Measurements from ENCODE around the gene ATCAY. TPM values are rescaled to one million over a fixed set of nuclear protein-coding genes. Genes with fewer than 3 reads are reported as not detected.

ATCAY gene
- total RNA-seq, 4 donors from 2014 or later: not detected

DNA sequence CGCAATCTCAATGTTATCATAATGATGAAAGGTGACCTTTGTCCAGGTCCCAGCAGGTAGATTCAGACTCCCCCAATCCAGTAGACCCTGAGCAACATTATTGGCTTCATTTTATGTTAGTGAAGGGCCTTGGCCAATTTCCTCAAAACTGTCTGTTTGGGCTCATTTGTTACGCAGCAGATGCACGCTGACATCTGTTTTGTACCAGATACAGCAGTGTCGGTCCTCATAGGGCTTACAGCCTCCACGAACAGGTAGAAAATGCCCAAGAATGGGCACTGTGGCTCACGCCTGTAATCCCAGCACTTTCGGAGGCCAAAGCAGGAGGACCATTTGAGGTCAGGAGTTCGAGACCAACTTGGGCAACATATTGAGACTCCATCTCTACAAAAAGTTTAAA, 39.3 kb downstream of the ATCAY start:
- WGBS, 2 donors: 94 to 96% methylated on average over 7 to 8 of the region's 8 CpGs
- H3K27me3 ChIP-seq: no peaks in the 10 kb centered on the region

GRCh38 chr19:3923096-3923758, 42.7 kb downstream of the ATCAY start:
- intact Hi-C loops (cut with DNase I): no loop called here
- no peak for DNase-seq
- no peaks in the 10 kb centered on the region for H3K36me3 ChIP-seq

More for the DNA sequence above, 39.3 kb downstream of the ATCAY start:
- no peaks in the 10 kb centered on the region for H3K36me3 ChIP-seq
- H3K9me3 ChIP-seq: peaks cover 0 to 23% (median 7%) of the 10 kb centered on the region in 3 donors
- intact Hi-C loops (cut with DNase I): no loop called here
- H3K4me3 ChIP-seq: no peak overlapping the region
- TF ChIP-seq CTCF (IDR thresholded peaks at IDR 0.05) (no peak), POLR2A (IDR thresholded peaks at IDR 0.05) (no peak)
- H3K4me1 ChIP-seq: no peaks in the 10 kb centered on the region
- no peak for DNase-seq
- no peak overlapping the region for H3K27ac ChIP-seq

GRCh38 chr19:3923912-3924311, 43.4 kb downstream of the ATCAY start:
- Histone ChIP-seq H3K4me1 (no peaks in the 10 kb centered on the region), H3K4me3 (no peak overlapping the region), H3K27ac (no peak overlapping the region), H3K9me3 (peaks cover 0 to 23% (median 7%) of the 10 kb centered on the region in 3 donors), H3K27me3 (no peaks in the 10 kb centered on the region), H3K36me3 (no peaks in the 10 kb centered on the region)
- no peak for DNase-seq
- TF ChIP-seq CTCF (IDR thresholded peaks at IDR 0.05) (no peak), POLR2A (IDR thresholded peaks at IDR 0.05) (no peak)
- intact Hi-C loops (cut with DNase I): no loop called here
- WGBS, 2 donors: 53 to 63% methylated on average over 1 of the region's 1 CpG

More at GRCh38 chr19:3923096-3923758, 42.7 kb downstream of the ATCAY start:
- no peaks in the 10 kb centered on the region for H3K4me1 ChIP-seq
- H3K9me3 ChIP-seq: peaks cover 0 to 23% (median 7%) of the 10 kb centered on the region in 3 donors
- no peaks in the 10 kb centered on the region for H3K27me3 ChIP-seq
- H3K27ac ChIP-seq: no peak overlapping the region
- H3K4me3 ChIP-seq: no peak overlapping the region
- TF ChIP-seq CTCF (IDR thresholded peaks at IDR 0.05) (no peak), POLR2A (IDR thresholded peaks at IDR 0.05) (no peak)

- H3K36me3 ChIP-seq: no peaks in the 10 kb centered on the region
- H3K4me3 ChIP-seq: no peak overlapping the region
- TF ChIP-seq CTCF (IDR thresholded peaks at IDR 0.05) (no peak), POLR2A (IDR thresholded peaks at IDR 0.05) (no peak)
- H3K27ac ChIP-seq: no peak overlapping the region
- H3K4me1 ChIP-seq: peaks cover 0 to 9% (median 4%) of the 10 kb centered on the region in 3 donors
- no peaks in the 10 kb centered on the region for H3K9me3 ChIP-seq
- WGBS, 2 donors: 67 to 100% methylated on average over 1 of the region's 8 CpGs
- H3K27me3 ChIP-seq: peaks cover 0 to 50% (median 7%) of the 10 kb centered on the region in 4 donors
- DNase-seq: no peak
- intact Hi-C loops (cut with DNase I): no loop called here
Measured at GRCh38 chr19:3931041-3931440, 50.6 kb downstream of the ATCAY start.

DNA sequence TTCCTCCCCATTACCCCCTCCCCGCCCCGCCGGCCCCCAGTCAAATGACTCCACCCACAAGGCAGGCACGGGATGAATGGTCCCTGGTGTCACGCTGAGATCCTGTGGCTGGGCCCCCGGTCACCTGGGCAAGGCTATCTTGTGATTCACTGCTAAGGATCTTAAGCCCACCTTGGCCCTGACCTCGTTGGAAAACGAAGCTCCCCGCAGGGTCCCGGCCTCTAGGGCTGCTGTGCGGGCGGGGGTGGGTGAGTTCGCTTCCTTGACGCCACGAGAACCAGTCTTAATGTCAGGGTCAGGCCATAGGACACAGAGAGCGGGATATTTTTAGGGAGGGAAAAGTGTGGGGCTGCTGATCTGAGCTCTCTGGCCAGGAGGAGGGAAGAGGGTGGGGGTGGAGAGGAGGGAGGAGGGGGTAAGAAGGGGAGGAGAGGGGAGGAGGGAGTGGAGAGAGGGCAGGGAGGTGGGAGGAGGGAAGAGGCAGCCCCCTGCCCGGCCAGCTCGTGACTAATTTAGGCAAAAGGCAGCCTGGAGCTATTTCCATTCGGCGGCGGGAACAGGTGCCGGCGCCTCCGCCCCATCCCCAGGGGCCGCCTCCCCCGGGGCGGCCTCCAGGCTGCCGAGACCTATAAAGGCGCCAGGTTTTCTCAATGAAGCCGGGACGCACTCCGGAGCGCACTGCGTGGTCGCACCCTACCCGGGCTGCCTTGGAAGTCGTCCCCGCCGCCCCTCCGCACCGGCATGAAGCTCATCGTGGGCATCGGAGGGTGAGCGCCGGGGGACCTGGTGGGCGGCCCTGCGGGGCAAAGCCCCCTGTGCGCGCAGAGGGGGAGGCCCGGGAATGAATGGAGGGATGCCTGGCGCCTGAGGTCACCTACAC, 52.7 kb downstream of the ATCAY start, which contains the start of gene NMRK2:
Gene NMRK2 (plus strand): TSS at position 139 of the 880 bp plus-strand sequence. CDS start 603 bp downstream, at position 742.
- 1 to 3% methylated on average over 12 to 18 of the region's 51 CpGs for WGBS, 2 donors
- no peak for DNase-seq
- no peaks in the 10 kb centered on the region for H3K36me3 ChIP-seq

More for the DNA sequence above, 52.7 kb downstream of the ATCAY start, which contains the start of gene NMRK2:
- peaks cover 0 to 63% (median 7%) of the 10 kb centered on the region in 4 donors for H3K27me3 ChIP-seq
- TF ChIP-seq CTCF (IDR thresholded peaks at IDR 0.05) (no peak), POLR2A (IDR thresholded peaks at IDR 0.05) (no peak)
- no peaks in the 10 kb centered on the region for H3K9me3 ChIP-seq
- H3K4me3 ChIP-seq: no peak within 1 kb of the TSS
- peaks cover 0 to 9% (median 4%) of the 10 kb centered on the region in 3 donors for H3K4me1 ChIP-seq
- H3K27ac ChIP-seq: no peak within 1 kb of the TSS
- intact Hi-C loops (cut with DNase I): no loop called here

Measured in esophagus squamous epithelium (tissue), 5 donors.